GM21381 (cell line): ENCODE measurements around the gene CIBAR2.
"Not testable (repeated sequence)": the region's sequence is repeated elsewhere in the genome, so short reads cannot be mapped to it uniquely, and the experiment has no call there.

Experiments used
- ATAC-seq: cut with Tn5 transposase; IDR thresholded peaks from one replicate; pipeline ENCODE4 v1.9.1; 2021; ENCODE audit warnings: mild to moderate bottlenecking, moderate library complexity; ENCODE audit not compliant: unreplicated experiment

CIBAR2 gene

DNA sequence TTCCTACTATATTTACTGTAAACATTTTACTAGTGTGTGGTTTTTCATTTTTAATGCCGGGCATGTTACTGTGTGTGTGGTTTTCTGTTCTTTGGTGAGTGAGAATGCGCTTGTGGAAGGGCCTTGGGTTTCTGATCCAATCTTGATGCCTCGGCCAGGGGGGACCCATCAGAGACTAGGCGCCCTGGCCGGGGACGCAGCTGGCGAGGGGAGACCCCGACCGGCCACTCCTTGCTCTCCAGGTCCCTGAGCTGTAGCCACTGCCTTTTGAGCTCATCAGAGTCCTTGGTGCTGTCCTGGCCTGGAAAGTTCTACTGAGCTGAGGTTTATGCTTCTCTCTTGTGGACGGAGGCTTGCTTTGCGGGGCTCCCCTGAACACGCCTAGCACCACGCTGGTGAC, 47.2 kb downstream of the CIBAR2 start:
- no peak for ATAC-seq

DNA sequence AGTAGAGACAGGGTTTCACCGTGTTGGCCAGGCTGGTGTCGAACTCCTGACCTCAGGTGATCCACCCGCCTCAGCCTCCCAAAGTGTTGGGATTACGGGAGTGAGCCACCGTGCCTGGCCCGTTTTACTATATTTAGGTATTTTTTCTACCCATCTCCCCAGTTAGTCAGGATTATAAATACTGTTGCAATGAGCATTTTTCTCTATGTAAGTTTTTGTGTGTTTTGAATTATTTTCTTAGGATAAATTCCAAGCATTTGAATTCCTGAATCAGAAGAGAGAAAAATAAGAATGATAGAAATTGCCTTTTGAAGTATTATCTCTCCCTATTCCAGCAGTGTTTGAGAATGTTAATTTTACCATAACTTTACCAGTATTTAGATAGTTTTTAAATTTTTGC, 48.1 kb downstream of the CIBAR2 start:
- no peak for ATAC-seq

DNA sequence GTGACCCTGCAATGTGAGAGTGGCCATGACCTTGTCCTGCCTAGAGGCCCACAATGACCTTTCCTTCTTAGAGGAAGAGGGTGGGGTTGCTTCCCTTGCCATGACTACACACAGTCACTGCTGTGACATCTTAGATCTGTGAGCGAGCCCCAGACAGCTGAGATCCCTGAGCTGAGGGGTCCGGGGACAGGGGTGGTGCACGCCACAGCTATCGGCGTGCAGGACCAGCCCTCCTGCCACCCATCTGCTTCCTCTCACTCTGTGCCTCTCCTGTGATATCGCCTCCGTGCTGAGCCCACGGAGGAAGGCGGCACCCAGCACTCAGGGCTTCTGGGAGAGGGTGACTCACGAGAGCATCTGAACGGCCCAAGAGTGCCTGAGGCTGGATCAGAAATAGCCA, 49.4 kb downstream of the CIBAR2 start:
- no peak for ATAC-seq

DNA sequence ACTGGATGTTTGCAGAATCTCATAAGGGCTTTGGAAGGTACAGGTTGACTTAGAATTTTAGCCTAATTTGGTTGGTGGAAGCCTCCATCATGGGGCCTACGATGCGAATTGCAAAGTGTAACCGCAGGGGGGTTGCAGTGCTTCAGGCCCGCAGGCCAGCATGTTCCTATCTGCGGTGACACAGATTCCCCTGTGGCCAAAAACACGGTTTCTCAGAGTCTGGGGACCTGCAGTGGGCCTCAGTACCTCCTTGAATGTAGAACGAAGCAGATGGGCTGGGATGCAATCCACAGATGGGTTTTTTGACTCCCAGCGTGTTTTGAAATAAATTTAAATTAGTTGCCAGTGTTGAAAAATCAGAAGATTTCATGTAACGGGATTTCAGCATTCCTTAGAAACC, 49.9 kb downstream of the CIBAR2 start:
- no peak for ATAC-seq

GRCh38 chr16:85061566-85061965, 50.7 kb downstream of the CIBAR2 start:
- no peak for ATAC-seq

- no peak for ATAC-seq
Observed at GRCh38 chr16:85058909-85059308, 53.4 kb downstream of the CIBAR2 start.

DNA sequence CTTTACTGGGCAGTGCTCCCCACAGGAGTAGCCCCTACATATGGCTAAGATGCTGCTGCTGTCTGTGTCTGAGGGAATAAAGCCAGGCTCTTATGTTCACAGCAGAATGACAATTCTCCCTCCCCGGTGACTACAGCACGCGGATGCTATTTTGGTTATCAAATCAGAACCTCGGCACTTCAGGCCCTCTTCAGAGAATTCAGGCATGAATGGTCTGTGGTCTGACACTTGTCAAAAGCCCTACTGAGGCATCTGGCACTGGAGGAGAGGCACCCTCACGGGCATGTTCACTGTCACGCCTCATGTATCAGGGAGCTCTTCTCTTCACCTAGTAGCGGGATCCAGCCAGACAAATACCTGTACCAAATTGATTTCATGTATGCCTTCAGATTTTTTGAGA, 54.3 kb downstream of the CIBAR2 start:
- no peak for ATAC-seq

- no peak for ATAC-seq
Observed at GRCh38 chr16:85057212-85057889, 54.9 kb downstream of the CIBAR2 start.

DNA sequence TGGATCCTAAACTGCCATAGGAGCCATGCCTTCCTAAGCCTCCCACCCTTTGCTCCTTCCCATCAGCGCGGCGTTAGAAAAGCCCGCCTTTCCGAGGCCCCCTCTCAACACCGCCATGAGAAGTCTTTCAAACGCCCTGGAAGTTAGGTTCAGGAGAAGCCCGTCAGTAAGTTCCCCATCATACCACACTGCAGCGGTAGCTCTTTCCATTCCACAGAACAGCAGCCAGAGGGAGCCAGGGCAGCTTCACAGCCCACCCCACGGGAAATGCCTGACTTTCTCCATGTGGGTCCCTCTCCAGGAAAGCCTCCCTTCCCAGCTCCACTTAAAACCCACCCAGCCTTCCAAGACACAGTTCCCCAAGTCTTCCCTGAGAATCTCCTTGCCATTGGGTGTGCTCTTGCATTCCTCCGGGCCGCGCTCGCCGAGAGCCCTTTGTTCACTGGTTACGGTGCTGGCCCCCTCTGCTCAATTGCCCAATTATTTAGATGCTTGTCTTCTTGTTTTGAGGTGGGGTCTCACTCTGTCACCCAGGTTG, 56.0 kb downstream of the CIBAR2 start:
- no peak for ATAC-seq

GRCh38 chr16:85055493-85056210, 56.6 kb downstream of the CIBAR2 start:
- ATAC-seq: peak; percentile 92

DNA sequence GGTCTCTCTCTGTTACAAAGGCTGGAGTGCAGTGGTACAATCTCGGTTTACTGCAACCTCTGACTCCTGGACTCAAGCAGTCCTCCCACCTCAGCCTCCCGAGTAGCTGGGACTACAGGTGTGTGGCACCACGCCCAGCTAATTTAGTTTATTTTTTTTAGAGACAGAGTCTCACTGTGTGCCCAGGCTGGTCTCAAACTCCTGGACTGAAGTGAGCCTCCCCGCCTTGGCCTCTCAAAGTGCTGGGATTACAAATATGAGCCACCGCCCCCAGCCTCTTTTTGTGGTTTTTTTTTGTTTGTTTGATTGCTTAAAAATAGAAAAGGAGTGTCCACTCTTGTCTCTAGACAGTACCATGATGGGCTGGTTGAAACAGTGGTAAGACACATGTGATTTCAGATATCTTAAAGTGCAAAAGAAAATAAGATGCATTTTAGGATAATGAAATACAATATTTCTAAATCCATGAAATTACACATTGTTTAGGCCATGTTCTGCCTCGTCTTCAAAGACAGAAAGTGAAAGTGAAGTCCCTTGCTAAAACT, 57.3 kb downstream of the CIBAR2 start:
- ATAC-seq: no peak

- ATAC-seq: not testable (repeated sequence)
Observed at GRCh38 chr16:85054321-85054720, 58.0 kb downstream of the CIBAR2 start.

DNA sequence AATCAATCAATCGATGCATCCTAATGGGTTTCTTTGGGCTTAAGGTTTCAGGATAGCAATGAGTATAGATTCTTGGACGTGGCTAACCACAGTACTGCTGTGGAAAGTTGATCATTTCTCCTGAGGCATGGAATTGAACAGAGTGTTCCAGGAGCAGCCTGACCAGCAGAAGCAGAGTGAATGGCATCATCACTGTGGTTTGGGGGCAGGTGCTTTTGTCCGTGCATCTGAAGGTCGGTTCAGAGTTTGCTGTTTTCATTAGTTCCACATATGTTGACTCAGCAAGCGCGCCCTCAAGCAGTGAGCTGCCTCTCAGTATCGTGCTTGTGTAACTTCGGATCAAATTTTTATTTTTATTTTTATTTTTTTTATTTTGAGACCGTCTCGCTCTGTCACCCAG, 59.7 kb downstream of the CIBAR2 start:
- ATAC-seq: no peak

DNA sequence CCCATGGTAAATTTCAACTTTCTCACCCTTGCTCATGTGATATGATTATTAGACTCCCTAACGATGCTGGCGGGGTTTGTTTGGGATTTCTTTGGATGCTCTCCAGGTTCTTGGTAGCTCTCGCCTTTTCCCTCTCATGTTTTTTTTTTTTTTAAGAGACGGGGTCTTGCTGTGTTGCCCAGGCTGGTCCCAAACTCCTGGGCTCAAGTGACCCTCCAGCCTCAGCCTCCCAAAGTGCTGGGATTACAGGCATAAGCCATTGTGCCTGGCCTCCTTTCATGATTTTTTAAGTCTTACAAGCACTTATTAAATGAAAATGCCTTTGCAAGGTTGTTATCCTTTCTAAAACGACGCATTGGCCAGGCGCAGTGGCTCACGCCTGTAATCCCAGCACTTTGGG, 60.6 kb downstream of the CIBAR2 start:
- ATAC-seq: no peak

DNA sequence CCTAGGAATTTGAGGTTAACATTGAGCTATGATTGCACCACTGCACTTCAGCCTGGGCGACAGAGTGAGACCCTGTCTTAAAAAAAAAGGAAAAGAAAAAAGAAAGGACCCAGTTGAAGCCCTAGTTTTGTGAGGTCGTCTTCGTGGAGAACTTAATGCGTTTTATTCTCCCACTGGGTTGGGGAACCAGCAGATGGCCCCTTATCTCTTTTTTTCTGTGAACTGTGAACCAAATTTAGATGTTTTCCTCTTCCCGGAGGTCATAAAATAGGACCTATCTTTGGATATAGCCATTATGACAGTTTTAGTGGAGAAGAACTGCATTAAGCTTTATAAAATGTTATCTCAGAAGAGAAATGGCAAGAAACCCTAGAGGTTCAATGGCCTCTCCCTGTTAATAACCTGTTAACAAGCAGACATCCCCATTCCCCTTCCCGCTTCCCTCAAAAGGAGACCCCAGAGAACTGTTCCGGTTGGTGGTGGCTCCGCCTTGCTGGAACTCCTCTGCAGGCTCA, 61.1 kb downstream of the CIBAR2 start:
- no peak for ATAC-seq

- no peak for ATAC-seq
Observed at GRCh38 chr16:85049706-85050305, 62.5 kb downstream of the CIBAR2 start.

- no peak for ATAC-seq
Observed at GRCh38 chr16:85048921-85049562, 63.2 kb downstream of the CIBAR2 start.
